HepG2 (cell line): ENCODE results near the gene UBAC1. TPM values are rescaled to one million over a fixed set of nuclear protein-coding genes. Genes with fewer than 3 reads are reported as not detected.

Experiments used
- ATAC-seq: fragments of 200-7000 bp; cut with Tn5 transposase; 3 replicates; pipeline ENCODE4 v1.9.1; 2020; ENCODE audit warnings: mild to moderate bottlenecking, moderate library complexity
- BruUV-seq: library from RNA; stranded (reverse); fragments of 400-500 nt; replicated peaks from 2 replicates; lab custom pipeline; 2021; lab: Mats Ljungman, UMichigan
- CTCF ChIA-PET: fragments of 300-600 bp; formaldehyde crosslinking; extraction: SDS; loops from one replicate; lab custom pipeline; 2021; ENCODE audit warnings: low total read pairs, inconsistent platforms, low intra/inter-chr PET ratio; lab: Yijun Ruan, JAX
- POLR2A ChIA-PET: fragments of 350-600 bp; sonication (Branson Sonifier 250); formaldehyde crosslinking; loops from one replicate; lab custom pipeline; 2020; ENCODE audit warnings: antibody characterized with exemption, inconsistent platforms; lab: Yijun Ruan, JAX
- DNase-seq: peaks from one replicate; pipeline ENCODE4 v3.0.0-alpha.2; 2015; ENCODE audit warnings: low spot score
- FAIRE-seq: peaks from 3 replicates; lab custom pipeline; 2011; peaks lifted over from hg19 to GRCh38; lab: Jason Lieb, UNC
- H2AFZ ChIP-seq: one replicate; pipeline ENCODE4 v1.6.1; 2011; ENCODE audit warnings: low read length, inconsistent platforms
- H3K27ac ChIP-seq: fragments of 300-600 bp; 3 replicates; pipeline ENCODE4 v1.8.0; 2011; ENCODE audit warnings: mixed run types, mild to moderate bottlenecking, mixed read lengths, low read length, inconsistent platforms; ENCODE audit not compliant: insufficient read depth; ENCODE audit errors: extremely low read length
- H3K27me3 ChIP-seq, 2 experiments: fragments of 200-600 bp in 1 of 2; 2 replicates in 1 of 2; 3 replicates in 1 of 2; pipeline versions ENCODE4 v1.6.0 to v1.8.0; 2011; ENCODE audit warnings: low read length in 2 of 2, mild to moderate bottlenecking in 2 of 2, moderate library complexity in 2 of 2, inconsistent platforms in 1 of 2; ENCODE audit not compliant: insufficient read depth in 2 of 2, control insufficient read depth in 1 of 2
- H3K36me3 ChIP-seq, 2 experiments: fragments of 200-600 bp in 1 of 2; replicated peaks in 1 of 2; 2 replicates in 1 of 2; 3 replicates in 1 of 2; pipeline versions ENCODE4 v1.5.1 to v1.8.0; 2011; ENCODE audit warnings: low read length in 2 of 2, inconsistent platforms in 1 of 2; ENCODE audit not compliant: insufficient read depth in 2 of 2, control insufficient read depth in 1 of 2
- H3K4me1 ChIP-seq: 2 replicates; pipeline ENCODE4 v1.5.1; 2012; ENCODE audit warnings: low read length, inconsistent platforms; ENCODE audit not compliant: insufficient read depth
- H3K4me2 ChIP-seq: 2 replicates; pipeline ENCODE4 v1.6.0; 2011; ENCODE audit warnings: low read depth, low read length, inconsistent platforms
- H3K4me3 ChIP-seq, 3 experiments: fragments of 200-600 bp in 1 of 3; sonication (generic), shearing (Covaris generic) in 1 of 3; replicated peaks in 1 of 3; 2 replicates each; pipeline ENCODE4 v1.5.1; 2011 to 2016; ENCODE audit warnings: low read length in 3 of 3, inconsistent platforms in 2 of 3, low read depth in 2 of 3, mild to moderate bottlenecking in 2 of 3, control low read depth in 1 of 3, mixed read lengths in 1 of 3; ENCODE audit not compliant: insufficient read depth in 1 of 3
- H3K79me2 ChIP-seq: one replicate; pipeline ENCODE4 v1.6.1; 2011; ENCODE audit warnings: low read length, inconsistent platforms; ENCODE audit not compliant: insufficient read depth
- H3K9ac ChIP-seq: 2 replicates; pipeline ENCODE4 v1.6.0; 2011; ENCODE audit warnings: mild to moderate bottlenecking, low read depth, low read length, inconsistent platforms; ENCODE audit not compliant: insufficient read depth
- H3K9me3 ChIP-seq: 2 replicates; pipeline ENCODE4 v1.5.1; 2012; ENCODE audit warnings: mild to moderate bottlenecking, low read length
- H4K20me1 ChIP-seq: 2 replicates; pipeline ENCODE4 v1.6.0; 2011; ENCODE audit warnings: inconsistent platforms, mild to moderate bottlenecking, low read length, moderate library complexity; ENCODE audit not compliant: insufficient read depth
- FOXA1 ChIP-seq, 2 experiments: fragments of 450-650 bp in 1 of 2; sonication (generic) in 1 of 2; formaldehyde crosslinking in 1 of 2; IDR thresholded peaks; 2 replicates each; pipeline versions ENCODE4 v1.4.0 to v1.6.1; 2016 to 2020; ENCODE audit warnings: missing genetic modification reagents in 1 of 2
- MAFK ChIP-seq, 2 experiments: IDR thresholded peaks in 1 of 2; conservative IDR thresholded peaks in 1 of 2; 2 replicates each; pipeline ENCODE4 v1.6.1; 2011; ENCODE audit warnings: improper control_type of control experiment in 2 of 2, low read length in 2 of 2
- ZNF317 ChIP-seq: sonication (generic); formaldehyde crosslinking; IDR thresholded peaks from 2 replicates; pipeline ENCODE4 v1.5.0; 2020; ENCODE audit warnings: mild to moderate bottlenecking, missing genetic modification reagents
- ZNF615 ChIP-seq: sonication (generic); formaldehyde crosslinking; IDR thresholded peaks from 2 replicates; pipeline ENCODE4 v1.5.0; 2020; ENCODE audit warnings: mild to moderate bottlenecking, missing genetic modification reagents, borderline replicate concordance
- ZSCAN31 ChIP-seq: sonication (generic); formaldehyde crosslinking; IDR thresholded peaks from 2 replicates; pipeline ENCODE4 v1.5.0; 2020; ENCODE audit warnings: low read depth, mild to moderate bottlenecking, missing genetic modification reagents
- WGBS: methylation state at CpG from one replicate; pipeline ENCODE4 v1.1.6; 2017; ENCODE audit warnings: low lambda C conversion rate; 5-methylcytosine and 5-hydroxymethylcytosine counted together
- in situ Hi-C: cut with HindIII; loops from 2 replicates; pipeline ENCODE4 v1.10.0; 2017; ENCODE audit warnings: low pct_unique_long_range_greater_than_20kb; ENCODE audit not compliant: extremely low pct_ligation_motif_present
- intact Hi-C: fragments of 100-400 bp; cut with micrococcal nuclease; formaldehyde crosslinking; loops from one replicate; pipeline ENCODE4 v1.10.0; 2022; ENCODE audit not compliant: unreplicated experiment
- polyA plus RNA-seq, 8 experiments: library from polyadenylated mRNA; depleted of rRNA in 3 of 8; stranded (reverse) in 7 of 8; unstranded in 1 of 8; fragments of >200 nt; fragmentation: Illumina TruSeq in 4 of 8; extraction: Trizol in 4 of 8; gene quantifications; 2 replicates each; pipeline versions ENCODE4 v1.2.1 to v1.2.3, GENCODE V29; 2011 to 2016; ENCODE audit warnings: low read depth in 4 of 8, missing spikeins in 1 of 8, mixed read lengths in 1 of 8; ENCODE audit not compliant: insufficient read depth in 1 of 8
- total RNA-seq, 5 experiments: library from RNA; depleted of rRNA; stranded (reverse); fragments of >200 nt; fragmentation: Illumina TruSeq; extraction: Trizol; gene quantifications; 2 replicates each; pipeline ENCODE4 v1.2.3, GENCODE V29; 2016; ENCODE audit warnings: low read depth in 1 of 5

Gene UBAC1
- total and polyA plus RNA-seq, 2 of the 13 experiments (the other 11 are each of a cell fraction or from before 2014, with no cell fraction given): 32.2 to 34.1 TPM

GRCh38 chr9:135896205-135896604, 65.0 kb downstream of the UBAC1 start:
- CTCF ChIA-PET: no interaction called here
- Histone ChIP-seq H3K4me3 (no peak overlapping the region), H4K20me1 (peaks cover 13% of the 10 kb centered on the region; the same call in 1 of the 2 replicates), H3K4me2 (no peak overlapping the region), H3K36me3 (no peaks in the 10 kb centered on the region; a peak in 1 of 5 replicates), H3K27ac (no peak overlapping the region), H3K9me3 (no peaks in the 10 kb centered on the region), H3K9ac (no peak overlapping the region), H3K79me2 (peaks cover 91% of the 10 kb centered on the region), H3K27me3 (no peaks in the 10 kb centered on the region), H3K4me1 (peaks cover 5% of the 10 kb centered on the region), H2AFZ (no peak overlapping the region)
- in situ Hi-C loops (no loop called here), intact Hi-C loops (no loop called here)
- DNase-seq: no peak
- ATAC-seq: no peak
- 98% methylated on average over 3 of the region's 3 CpGs for WGBS
- POLR2A ChIA-PET: no interaction called here
- no TSS peak for BruUV-seq
- no peak for FAIRE-seq
- TF ChIP-seq ZNF615 (CRISPR knock-in tag) (no peak), MAFK (conservative IDR thresholded peaks at IDR 0.05 in 1 of 2, IDR thresholded peaks at IDR 0.05 in 1 of 2; ENCODE audit: low read length in 2 of 2) (0 out of 4 replicates have a peak, but pooled peaks of 1 of the 2 experiments have one; percentile 6)

GRCh38 chr9:135895202-135895848, 65.8 kb downstream of the UBAC1 start:
- ChIA-PET POLR2A (no interaction called here), CTCF (no interaction called here)
- no peak overlapping the region for H3K4me3 ChIP-seq
- no peak overlapping the region for H3K27ac ChIP-seq
- H2AFZ ChIP-seq: no peak overlapping the region
- intact Hi-C loops: no loop called here
- FAIRE-seq (no peak), ATAC-seq (no peak), DNase-seq (no peak)
- no TSS peak for BruUV-seq
- no peak overlapping the region for H3K4me2 ChIP-seq
- H3K79me2 ChIP-seq: peaks cover 91% of the 10 kb centered on the region
- peak; percentile 94 for TF ChIP-seq ZNF317 (CRISPR knock-in tag)
- no peak for TF ChIP-seq ZSCAN31
- no peak for TF ChIP-seq FOXA1 (IDR thresholded peaks at IDR 0.05)
- no peak for TF ChIP-seq FOXA1 (CRISPR knock-in tag; IDR thresholded peaks at IDR 0.05)
- no peak overlapping the region for H3K9ac ChIP-seq
- no peaks in the 10 kb centered on the region for H3K9me3 ChIP-seq
- in situ Hi-C loops: no loop called here
- no peaks in the 10 kb centered on the region for H3K4me1 ChIP-seq
- peaks cover 19% of the 10 kb centered on the region; the same call in 1 of the 2 replicates for H4K20me1 ChIP-seq
- WGBS: 91% methylated on average over 4 of the region's 4 CpGs
- no peaks in the 10 kb centered on the region; a peak in 1 of 5 replicates for H3K36me3 ChIP-seq
- H3K27me3 ChIP-seq: no peaks in the 10 kb centered on the region
